ENCODE data around the gene UBE2J1.

UBE2J1 gene

DNA sequence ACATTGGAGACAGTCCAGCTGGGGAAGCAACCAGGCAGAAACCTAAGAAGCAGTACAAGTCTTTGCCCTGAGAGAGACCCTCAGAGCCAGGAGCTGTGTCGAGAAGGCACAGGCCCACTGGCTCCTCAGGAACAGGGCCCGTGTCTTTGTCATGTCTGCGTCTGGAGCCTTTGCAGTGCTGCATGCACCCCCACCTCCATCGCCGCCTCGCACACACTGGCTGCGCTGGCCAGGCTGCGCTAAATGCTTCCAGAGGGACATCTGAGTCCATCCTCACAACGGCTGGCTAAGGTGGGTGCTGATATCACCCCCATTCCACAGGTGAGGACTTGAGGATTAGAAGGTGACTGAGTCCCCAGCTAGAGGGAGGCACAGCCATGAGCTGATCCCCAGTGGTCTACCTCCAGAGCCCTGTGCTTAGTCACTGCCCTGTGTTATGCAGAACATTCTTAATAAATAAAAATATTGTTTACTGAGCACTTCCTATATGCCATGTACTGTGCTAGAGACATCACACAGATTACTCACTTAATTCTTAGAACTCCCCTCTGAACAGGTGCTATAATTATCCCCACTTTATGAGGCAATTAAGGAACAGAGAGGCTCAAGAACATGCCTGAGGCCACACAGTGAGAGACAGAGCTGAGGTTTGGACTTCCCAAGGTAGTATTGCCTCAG, 65.0 kb downstream of the UBE2J1 start:
- no peaks in the 10 kb centered on the region for H4K20me1 ChIP-seq (ENCODE audit: control insufficient read depth, insufficient read depth, low read depth, low read length)
- no peaks in the 10 kb centered on the region for H3K9me3 ChIP-seq (ENCODE audit: control insufficient read depth, insufficient read depth, low read length)
- no peaks in the 10 kb centered on the region for H3K79me2 ChIP-seq (ENCODE audit: control insufficient read depth, low read length)
- no peak overlapping the region for H3K27ac ChIP-seq (ENCODE audit: low read depth, low read length)
- peaks cover 5% of the 10 kb centered on the region; the same call in 1 of the 2 replicates for H3K4me1 ChIP-seq (ENCODE audit: control insufficient read depth, low read length)
- no peak overlapping the region for H3K4me2 ChIP-seq (ENCODE audit: low read length)
- H3K4me3 ChIP-seq (ENCODE audit: low read length): no peak overlapping the region
- H3K36me3 ChIP-seq (ENCODE audit: control insufficient read depth, low read length): no peaks in the 10 kb centered on the region
- no peaks in the 10 kb centered on the region; the same call in 1 of the 2 replicates for H3K9me2 ChIP-seq (replicated peaks; ENCODE audit: control insufficient read depth, low read length)
- H3K27me3 ChIP-seq (ENCODE audit: control insufficient read depth, low read length): no peaks in the 10 kb centered on the region
- H3F3A ChIP-seq (ENCODE audit: control insufficient read depth, insufficient read depth): no peaks in the 10 kb centered on the region
- TF ChIP-seq EZH2phosphoT487 (IDR thresholded peaks at IDR 0.05; ENCODE audit: borderline replicate concordance, low read length): no peak
- TF ChIP-seq, protein P1, sequence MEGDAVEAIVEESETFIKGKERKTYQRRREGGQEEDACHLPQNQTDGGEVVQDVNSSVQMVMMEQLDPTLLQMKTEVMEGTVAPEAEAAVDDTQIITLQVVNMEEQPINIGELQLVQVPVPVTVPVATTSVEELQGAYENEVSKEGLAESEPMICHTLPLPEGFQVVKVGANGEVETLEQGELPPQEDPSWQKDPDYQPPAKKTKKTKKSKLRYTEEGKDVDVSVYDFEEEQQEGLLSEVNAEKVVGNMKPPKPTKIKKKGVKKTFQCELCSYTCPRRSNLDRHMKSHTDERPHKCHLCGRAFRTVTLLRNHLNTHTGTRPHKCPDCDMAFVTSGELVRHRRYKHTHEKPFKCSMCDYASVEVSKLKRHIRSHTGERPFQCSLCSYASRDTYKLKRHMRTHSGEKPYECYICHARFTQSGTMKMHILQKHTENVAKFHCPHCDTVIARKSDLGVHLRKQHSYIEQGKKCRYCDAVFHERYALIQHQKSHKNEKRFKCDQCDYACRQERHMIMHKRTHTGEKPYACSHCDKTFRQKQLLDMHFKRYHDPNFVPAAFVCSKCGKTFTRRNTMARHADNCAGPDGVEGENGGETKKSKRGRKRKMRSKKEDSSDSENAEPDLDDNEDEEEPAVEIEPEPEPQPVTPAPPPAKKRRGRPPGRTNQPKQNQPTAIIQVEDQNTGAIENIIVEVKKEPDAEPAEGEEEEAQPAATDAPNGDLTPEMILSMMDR (IDR thresholded peaks at IDR 0.05; ENCODE audit: low read depth, low read length, poor library complexity, severe bottlenecking): no peak

DNA sequence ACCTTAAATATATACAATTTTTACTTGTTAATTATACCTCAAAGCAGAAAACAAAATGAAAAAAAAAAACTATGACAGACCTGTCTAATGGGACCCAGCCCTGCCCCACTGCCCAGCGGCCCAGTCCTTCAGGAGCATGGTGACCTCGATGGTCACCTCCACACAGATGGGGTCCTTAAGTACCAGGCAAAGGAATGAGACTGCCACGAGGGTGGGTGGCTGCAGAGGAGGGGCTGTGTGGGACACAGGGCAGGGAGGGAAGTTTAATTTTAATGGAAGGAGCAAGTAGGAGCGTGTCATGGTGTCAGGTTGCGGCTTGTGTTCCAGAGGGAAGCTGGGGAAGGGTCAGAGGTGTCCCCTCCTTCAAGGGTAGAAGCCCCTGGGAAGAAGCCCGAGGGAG, 66.0 kb downstream of the UBE2J1 start:
- Histone ChIP-seq H3K36me3 (ENCODE audit: control insufficient read depth, low read length) (no peaks in the 10 kb centered on the region), H3K27me3 (ENCODE audit: control insufficient read depth, low read length) (no peaks in the 10 kb centered on the region), H3K79me2 (ENCODE audit: control insufficient read depth, low read length) (no peaks in the 10 kb centered on the region), H3K4me2 (ENCODE audit: low read length) (no peak overlapping the region), H3K27ac (ENCODE audit: low read depth, low read length) (no peak overlapping the region), H3K9me3 (ENCODE audit: control insufficient read depth, insufficient read depth, low read length) (no peaks in the 10 kb centered on the region), H3K4me1 (ENCODE audit: control insufficient read depth, low read length) (peaks cover 14% of the 10 kb centered on the region), H3F3A (ENCODE audit: control insufficient read depth, insufficient read depth) (no peaks in the 10 kb centered on the region), H3K9me2 (replicated peaks; ENCODE audit: control insufficient read depth, low read length) (no peaks in the 10 kb centered on the region; the same call in 1 of the 2 replicates), H3K4me3 (ENCODE audit: low read length) (no peak overlapping the region), H4K20me1 (ENCODE audit: control insufficient read depth, insufficient read depth, low read depth, low read length) (no peaks in the 10 kb centered on the region)
- TF ChIP-seq, protein P1 (IDR thresholded peaks at IDR 0.05; ENCODE audit: low read depth, low read length, poor library complexity, severe bottlenecking): no peak
- TF ChIP-seq EZH2phosphoT487 (IDR thresholded peaks at IDR 0.05; ENCODE audit: borderline replicate concordance, low read length): no peak

DNA sequence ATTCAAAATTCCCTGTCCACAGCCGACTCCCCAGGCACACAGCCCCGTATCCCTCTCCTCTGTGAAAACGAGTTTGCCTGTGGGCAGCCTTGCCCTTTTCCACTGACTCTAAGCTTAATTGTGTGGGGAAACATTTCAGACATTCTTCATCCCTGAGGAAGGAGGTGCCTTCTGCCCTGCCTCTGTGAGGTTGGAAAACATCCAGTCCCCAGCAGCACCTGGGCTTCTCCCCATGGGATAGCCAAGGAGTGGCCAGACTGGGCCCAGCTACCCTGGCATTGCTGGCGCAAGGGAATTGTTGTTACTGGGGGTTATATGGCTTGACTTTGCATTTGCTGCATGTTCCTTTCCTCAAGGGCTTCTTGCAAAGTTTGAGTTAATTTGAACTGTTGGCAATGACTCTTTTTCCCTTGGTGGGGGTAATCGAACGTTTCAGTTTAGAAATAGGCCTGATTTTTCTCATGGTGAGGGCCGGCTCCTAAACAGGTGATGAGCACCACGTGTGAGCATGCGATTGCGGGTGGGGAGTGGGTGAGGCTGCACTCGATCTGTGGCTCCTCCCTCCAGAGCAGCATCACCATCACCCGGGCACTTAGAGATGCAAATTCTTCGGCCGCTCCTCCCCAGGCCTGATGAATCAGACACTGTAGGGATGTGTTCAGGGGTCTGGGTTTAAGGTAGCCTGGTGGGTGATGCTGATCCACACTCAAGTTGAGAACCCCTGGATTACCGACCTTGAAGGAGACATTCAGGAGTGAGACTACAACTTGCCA, 67.4 kb downstream of the UBE2J1 start:
- TF ChIP-seq EZH2phosphoT487 (IDR thresholded peaks at IDR 0.05; ENCODE audit: borderline replicate concordance, low read length): no peak
- TF ChIP-seq, protein P1 (IDR thresholded peaks at IDR 0.05; ENCODE audit: low read depth, low read length, poor library complexity, severe bottlenecking): no peak
- H3K4me3 ChIP-seq (ENCODE audit: low read length): no peak overlapping the region
- H3K4me2 ChIP-seq (ENCODE audit: low read length): no peak overlapping the region
- H4K20me1 ChIP-seq (ENCODE audit: control insufficient read depth, insufficient read depth, low read depth, low read length): no peaks in the 10 kb centered on the region
- no peaks in the 10 kb centered on the region for H3K9me3 ChIP-seq (ENCODE audit: control insufficient read depth, insufficient read depth, low read length)
- peaks cover 16% of the 10 kb centered on the region for H3K4me1 ChIP-seq (ENCODE audit: control insufficient read depth, low read length)
- H3K27ac ChIP-seq (ENCODE audit: low read depth, low read length): no peak overlapping the region
- H3K36me3 ChIP-seq (ENCODE audit: control insufficient read depth, low read length): no peaks in the 10 kb centered on the region
- H3F3A ChIP-seq (ENCODE audit: control insufficient read depth, insufficient read depth): no peaks in the 10 kb centered on the region
- H3K79me2 ChIP-seq (ENCODE audit: control insufficient read depth, low read length): no peaks in the 10 kb centered on the region
- H3K27me3 ChIP-seq (ENCODE audit: control insufficient read depth, low read length): no peaks in the 10 kb centered on the region
- no peaks in the 10 kb centered on the region; the same call in 1 of the 2 replicates for H3K9me2 ChIP-seq (replicated peaks; ENCODE audit: control insufficient read depth, low read length)

All from DOHH2 (cell line).